NB4 (cell line): Measurements from ENCODE around the gene RADIL.

Experiments used
- MYC ChIP-seq: IDR thresholded peaks from 2 replicates; pipeline ENCODE4 v1.6.1; 2011; ENCODE audit warnings: low read depth, low read length
- TF ChIP-seq, protein P1 (sequence below): IDR thresholded peaks from one replicate; pipeline ENCODE4 v1.5.1; 2012; ENCODE audit warnings: low read depth, low read length

DNA sequence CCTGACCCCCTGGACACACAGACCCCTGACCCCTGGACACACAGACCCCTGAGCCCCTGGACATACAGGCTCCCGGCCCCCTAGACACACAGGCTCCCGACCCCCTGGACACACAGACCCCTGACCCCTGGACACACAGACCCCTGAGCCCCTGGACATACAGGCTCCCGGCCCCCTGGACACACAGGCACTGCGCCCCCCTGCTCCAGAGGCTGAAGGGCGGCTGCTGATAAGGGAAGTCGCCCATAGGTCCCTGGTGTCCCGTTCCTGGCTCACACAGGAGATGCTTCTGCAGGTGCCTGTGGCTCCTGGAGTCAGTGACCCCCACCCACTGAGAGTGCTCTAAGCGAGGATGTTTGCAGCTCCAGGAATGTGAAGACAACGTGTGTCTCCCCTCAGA, 111.8 kb downstream of the RADIL start:
- TF ChIP-seq, protein P1, sequence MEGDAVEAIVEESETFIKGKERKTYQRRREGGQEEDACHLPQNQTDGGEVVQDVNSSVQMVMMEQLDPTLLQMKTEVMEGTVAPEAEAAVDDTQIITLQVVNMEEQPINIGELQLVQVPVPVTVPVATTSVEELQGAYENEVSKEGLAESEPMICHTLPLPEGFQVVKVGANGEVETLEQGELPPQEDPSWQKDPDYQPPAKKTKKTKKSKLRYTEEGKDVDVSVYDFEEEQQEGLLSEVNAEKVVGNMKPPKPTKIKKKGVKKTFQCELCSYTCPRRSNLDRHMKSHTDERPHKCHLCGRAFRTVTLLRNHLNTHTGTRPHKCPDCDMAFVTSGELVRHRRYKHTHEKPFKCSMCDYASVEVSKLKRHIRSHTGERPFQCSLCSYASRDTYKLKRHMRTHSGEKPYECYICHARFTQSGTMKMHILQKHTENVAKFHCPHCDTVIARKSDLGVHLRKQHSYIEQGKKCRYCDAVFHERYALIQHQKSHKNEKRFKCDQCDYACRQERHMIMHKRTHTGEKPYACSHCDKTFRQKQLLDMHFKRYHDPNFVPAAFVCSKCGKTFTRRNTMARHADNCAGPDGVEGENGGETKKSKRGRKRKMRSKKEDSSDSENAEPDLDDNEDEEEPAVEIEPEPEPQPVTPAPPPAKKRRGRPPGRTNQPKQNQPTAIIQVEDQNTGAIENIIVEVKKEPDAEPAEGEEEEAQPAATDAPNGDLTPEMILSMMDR = no peak
- no peak for TF ChIP-seq MYC
